ENCODE measurements around the gene COQ4. TPM values are rescaled to one million over a fixed set of nuclear protein-coding genes. Genes with fewer than 3 reads are reported as not detected.
A peak's percentile ranks its signal among the peaks of the same experiment; 100 is the strongest.

Gene COQ4
- total RNA-seq, 2 experiments from 2014 or later = 41.4 to 45.6 TPM

DNA sequence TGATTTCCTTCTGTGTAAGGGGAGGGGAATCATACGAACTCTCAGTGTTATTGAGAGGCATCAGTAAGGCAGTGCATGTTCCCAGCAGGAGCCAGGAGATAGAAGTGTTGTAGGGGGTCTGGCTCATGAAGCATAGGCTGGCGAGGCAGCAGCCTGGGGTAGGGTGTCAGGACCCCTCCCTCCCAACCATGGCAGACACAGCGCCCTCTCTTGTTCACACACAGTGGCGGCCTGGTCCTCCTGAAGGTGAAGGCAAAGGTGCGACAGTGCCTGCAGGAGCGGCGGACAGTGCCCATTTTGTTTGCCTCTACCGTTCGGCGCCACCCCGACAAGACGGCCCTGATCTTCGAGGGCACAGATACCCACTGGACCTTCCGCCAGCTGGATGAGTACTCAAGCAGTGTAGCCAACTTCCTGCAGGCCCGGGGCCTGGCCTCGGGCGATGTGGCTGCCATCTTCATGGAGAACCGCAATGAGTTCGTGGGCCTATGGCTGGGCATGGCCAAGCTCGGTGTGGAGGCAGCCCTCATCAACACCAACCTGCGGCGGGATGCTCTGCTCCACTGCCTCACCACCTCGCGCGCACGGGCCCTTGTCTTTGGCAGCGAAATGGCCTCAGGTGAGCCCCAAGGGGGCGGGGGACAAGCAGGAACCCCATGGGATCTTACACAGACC lies 22.4 kb downstream of the COQ4 start:
- no peak overlapping the region for H3K4me3 Mint-ChIP-seq
- H3K27ac Mint-ChIP-seq = no peak overlapping the region
- H3K9me3 Mint-ChIP-seq = no peaks in the 10 kb centered on the region
- H3K36me3 Mint-ChIP-seq = peaks cover 6% of the 10 kb centered on the region
- no peaks in the 10 kb centered on the region for H3K27me3 Mint-ChIP-seq
- peaks cover 6% of the 10 kb centered on the region for H3K4me1 Mint-ChIP-seq
- no peak for DNase-seq

DNA sequence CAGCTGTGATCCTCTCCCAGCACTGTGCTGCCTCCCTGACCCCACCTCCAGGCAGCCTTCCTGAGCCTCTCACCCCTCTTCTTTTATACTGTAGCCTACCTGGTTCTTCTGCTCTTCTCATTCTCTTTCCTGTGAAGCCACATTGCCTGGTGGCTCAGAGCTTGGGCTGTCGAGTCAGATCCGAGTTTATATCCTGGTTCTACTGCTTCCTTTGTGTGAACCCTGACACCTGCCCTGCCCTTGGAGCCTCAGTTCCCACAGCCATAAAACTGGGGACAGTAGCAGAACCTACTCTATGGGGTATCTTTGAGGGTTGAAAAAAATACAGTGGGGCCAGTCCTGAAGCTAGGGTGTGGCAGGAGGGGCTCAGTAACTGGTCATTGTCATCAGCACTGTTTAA lies 26.5 kb downstream of the COQ4 start:
- H3K4me1 Mint-ChIP-seq = no peaks in the 10 kb centered on the region
- H3K36me3 Mint-ChIP-seq = peaks cover 3% of the 10 kb centered on the region
- H3K4me3 Mint-ChIP-seq = no peak overlapping the region
- H3K27me3 Mint-ChIP-seq = no peaks in the 10 kb centered on the region
- no peak overlapping the region for H3K27ac Mint-ChIP-seq
- H3K9me3 Mint-ChIP-seq = no peaks in the 10 kb centered on the region
- no peak for DNase-seq

- DNase-seq = no peak
- Mint-ChIP-seq H3K4me1 (no peaks in the 10 kb centered on the region), H3K4me3 (no peak overlapping the region), H3K9me3 (no peaks in the 10 kb centered on the region), H3K27ac (no peak overlapping the region), H3K36me3 (peaks cover 3% of the 10 kb centered on the region), H3K27me3 (no peaks in the 10 kb centered on the region)
Measured at GRCh38 chr9:128349772-128350171, 27.1 kb downstream of the COQ4 start.

- DNase-seq = no peak
- H3K4me1 Mint-ChIP-seq = no peaks in the 10 kb centered on the region
- H3K27ac Mint-ChIP-seq = no peak overlapping the region
Measured at GRCh38 chr9:128355451-128355850, 32.8 kb downstream of the COQ4 start.

GRCh38 chr9:128358090-128358489 lies 35.5 kb downstream of the COQ4 start:
- H3K9me3 Mint-ChIP-seq = no peaks in the 10 kb centered on the region
- no peak for DNase-seq
- H3K27me3 Mint-ChIP-seq = no peaks in the 10 kb centered on the region
- no peak overlapping the region for H3K27ac Mint-ChIP-seq
- H3K4me3 Mint-ChIP-seq = no peak overlapping the region
- H3K36me3 Mint-ChIP-seq = peaks cover 9% of the 10 kb centered on the region
- peaks cover 16% of the 10 kb centered on the region for H3K4me1 Mint-ChIP-seq

More at GRCh38 chr9:128355451-128355850, 32.8 kb downstream of the COQ4 start:
- Mint-ChIP-seq H3K9me3 (no peaks in the 10 kb centered on the region), H3K27me3 (no peaks in the 10 kb centered on the region), H3K36me3 (peaks cover 11% of the 10 kb centered on the region), H3K4me3 (no peak overlapping the region)

DNA sequence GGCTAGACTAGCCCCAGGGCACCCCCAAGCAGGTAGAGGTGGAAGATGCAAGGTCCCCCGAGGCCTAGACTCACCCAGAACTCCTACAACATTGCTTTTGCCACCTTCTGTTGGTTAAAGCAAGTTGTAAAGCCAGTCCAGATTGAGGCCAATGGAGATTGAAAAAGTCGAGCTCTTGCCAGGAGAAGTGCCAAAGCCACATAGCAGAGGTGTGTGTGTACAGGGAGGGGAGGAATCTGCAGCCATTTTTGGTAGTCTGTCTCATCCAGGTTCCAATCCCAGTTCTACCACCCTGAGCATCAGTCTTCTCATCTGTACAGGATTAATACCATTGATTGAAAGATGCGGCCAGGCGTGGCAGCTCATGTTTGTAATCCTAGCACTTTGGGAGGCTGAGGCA lies 36.2 kb downstream of the COQ4 start:
- Mint-ChIP-seq H3K36me3 (peaks cover 9% of the 10 kb centered on the region), H3K9me3 (no peaks in the 10 kb centered on the region), H3K27ac (no peak overlapping the region), H3K4me1 (peaks cover 16% of the 10 kb centered on the region), H3K27me3 (no peaks in the 10 kb centered on the region), H3K4me3 (no peak overlapping the region)
- DNase-seq = no peak

- Mint-ChIP-seq H3K27me3 (no peaks in the 10 kb centered on the region), H3K27ac (no peak overlapping the region), H3K9me3 (no peaks in the 10 kb centered on the region), H3K36me3 (peaks cover 8% of the 10 kb centered on the region), H3K4me3 (no peak overlapping the region), H3K4me1 (peaks cover 23% of the 10 kb centered on the region)
- no peak for DNase-seq
Measured at GRCh38 chr9:128360826-128361225, 38.2 kb downstream of the COQ4 start.

DNA sequence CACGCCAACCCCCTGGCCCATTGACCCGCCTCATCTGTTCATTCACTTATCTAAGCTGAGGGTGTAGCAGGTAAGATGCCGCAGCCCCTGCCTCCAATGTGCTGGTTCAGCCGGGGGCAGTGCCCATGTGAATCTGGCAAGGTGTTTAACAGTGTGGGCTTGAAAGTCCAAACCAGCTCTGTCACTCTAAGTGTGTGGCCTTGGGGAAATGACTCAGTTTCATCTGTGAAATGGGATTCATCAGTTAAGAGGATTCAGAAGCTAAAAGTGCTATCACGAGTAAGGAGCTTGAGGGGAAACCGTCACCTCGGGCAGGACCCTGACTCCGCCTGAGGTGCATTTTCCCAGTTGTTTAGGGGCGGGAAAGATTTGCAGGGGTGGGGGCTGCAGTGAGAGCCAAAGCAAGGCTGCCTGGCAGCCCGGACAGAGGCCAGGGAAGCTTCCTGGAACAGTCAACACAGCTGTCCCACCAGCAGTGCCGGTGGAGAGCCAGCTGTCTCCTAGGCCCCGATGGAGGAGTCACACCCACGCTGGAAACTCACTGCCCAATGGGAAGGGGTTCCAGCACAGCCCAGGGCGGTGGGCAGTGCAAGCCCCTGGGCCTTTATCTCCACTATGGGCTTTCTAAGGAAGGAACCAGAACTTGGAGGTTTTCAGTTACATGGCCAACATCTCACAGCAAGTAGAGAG lies 38.8 kb downstream of the COQ4 start:
- no peaks in the 10 kb centered on the region for H3K27me3 Mint-ChIP-seq
- no peak for DNase-seq
- no peaks in the 10 kb centered on the region for H3K9me3 Mint-ChIP-seq
- peak overlapping the region; percentile 49 for H3K27ac Mint-ChIP-seq
- H3K36me3 Mint-ChIP-seq = peaks cover 4% of the 10 kb centered on the region
- no peak overlapping the region for H3K4me3 Mint-ChIP-seq
- peaks cover 23% of the 10 kb centered on the region for H3K4me1 Mint-ChIP-seq

GRCh38 chr9:128361986-128362646 lies 39.5 kb downstream of the COQ4 start:
- Mint-ChIP-seq H3K27ac (peak overlapping the region; percentile 49), H3K4me1 (peaks cover 23% of the 10 kb centered on the region), H3K4me3 (peak overlapping the region; percentile 75), H3K9me3 (no peaks in the 10 kb centered on the region), H3K27me3 (no peaks in the 10 kb centered on the region), H3K36me3 (peaks cover 4% of the 10 kb centered on the region)
- DNase-seq = peak; percentile 69

DNA sequence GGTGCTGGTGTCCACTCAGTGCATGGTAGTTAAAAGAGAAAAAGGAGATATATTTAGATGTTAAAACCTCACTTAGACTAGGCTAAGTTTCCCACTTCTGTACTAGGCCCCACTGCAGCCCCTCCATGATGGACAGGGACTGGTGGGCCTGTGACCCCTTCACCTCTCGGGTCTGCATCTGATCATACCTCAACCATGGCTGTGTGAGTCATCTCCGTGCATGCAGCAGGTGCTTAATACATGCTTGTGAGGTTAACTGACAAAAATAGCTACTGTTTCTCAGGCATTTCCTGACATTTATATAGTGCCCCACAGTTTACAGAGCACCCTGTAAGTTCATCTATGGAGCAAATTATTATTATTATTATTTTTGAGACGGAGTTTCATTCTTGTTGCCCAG lies 40.1 kb downstream of the COQ4 start:
- DNase-seq = no peak
- Mint-ChIP-seq H3K4me1 (peaks cover 23% of the 10 kb centered on the region), H3K27me3 (no peaks in the 10 kb centered on the region), H3K36me3 (no peaks in the 10 kb centered on the region), H3K27ac (no peak overlapping the region), H3K9me3 (no peaks in the 10 kb centered on the region), H3K4me3 (no peak overlapping the region)

DNA sequence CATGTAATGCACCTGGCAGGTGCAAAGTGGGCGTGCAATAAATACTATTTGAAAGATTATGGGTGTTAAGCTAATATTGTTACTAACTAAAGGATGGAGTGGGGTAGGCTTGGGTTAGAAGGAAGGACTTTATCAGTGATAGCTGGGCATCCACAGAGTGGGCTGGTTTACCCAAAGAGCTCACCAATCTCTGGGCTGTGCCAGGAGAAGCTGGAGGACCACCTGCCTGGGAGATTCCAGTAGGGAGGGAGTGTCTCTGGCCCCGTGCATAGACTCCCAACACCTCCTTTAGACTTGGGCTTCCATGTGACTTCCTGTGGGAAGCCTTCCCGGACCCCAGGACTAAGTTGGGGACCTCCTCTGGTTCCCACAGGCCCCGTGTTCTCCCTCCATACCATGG lies 42.9 kb downstream of the COQ4 start:
- no peaks in the 10 kb centered on the region for H3K36me3 Mint-ChIP-seq
- H3K4me3 Mint-ChIP-seq = no peak overlapping the region
- no peaks in the 10 kb centered on the region for H3K9me3 Mint-ChIP-seq
- no peak overlapping the region for H3K27ac Mint-ChIP-seq
- no peak for DNase-seq
- no peaks in the 10 kb centered on the region for H3K27me3 Mint-ChIP-seq
- H3K4me1 Mint-ChIP-seq = peaks cover 28% of the 10 kb centered on the region

DNA sequence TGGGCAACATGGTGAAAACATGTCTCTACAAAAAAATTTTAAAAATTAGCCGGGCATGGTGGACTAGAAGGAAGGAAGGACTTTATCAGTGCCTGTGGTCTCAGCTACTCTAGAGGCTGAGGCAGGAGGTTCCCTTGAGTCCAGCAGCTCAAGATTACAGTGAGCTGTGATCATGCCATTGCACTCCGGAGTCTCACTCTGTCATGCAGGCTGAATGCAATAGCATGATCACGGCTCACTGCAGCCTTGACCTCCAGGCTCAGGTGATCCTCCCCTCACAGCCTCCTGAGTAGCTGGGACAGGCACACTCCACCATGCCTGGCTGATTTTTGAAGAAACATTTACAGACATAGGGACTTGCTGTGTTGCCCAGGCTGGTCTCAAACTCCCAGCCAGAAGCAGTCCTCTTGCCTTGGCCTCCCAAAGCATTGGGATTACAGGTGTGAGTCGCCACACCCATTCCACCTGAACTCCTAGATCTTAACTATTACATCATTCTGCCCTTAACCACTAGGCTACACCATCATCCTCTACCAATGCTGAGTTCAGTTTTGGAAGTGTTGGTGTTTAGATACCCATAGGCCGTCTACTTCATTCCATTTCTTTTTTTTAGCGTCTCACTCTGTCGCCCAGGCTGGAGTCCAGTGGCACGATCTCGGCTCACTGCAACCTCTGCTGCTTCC lies 46.5 kb downstream of the COQ4 start:
- DNase-seq = no peak
- Mint-ChIP-seq H3K4me3 (no peak overlapping the region), H3K27ac (no peak overlapping the region), H3K4me1 (peaks cover 28% of the 10 kb centered on the region), H3K36me3 (peaks cover 9% of the 10 kb centered on the region), H3K27me3 (no peaks in the 10 kb centered on the region), H3K9me3 (no peaks in the 10 kb centered on the region)

GRCh38 chr9:128370367-128370751 lies 47.7 kb downstream of the COQ4 start:
- Mint-ChIP-seq H3K4me1 (peaks cover 22% of the 10 kb centered on the region), H3K36me3 (peaks cover 9% of the 10 kb centered on the region), H3K27me3 (no peaks in the 10 kb centered on the region), H3K4me3 (peak overlapping the region; percentile 92), H3K9me3 (no peaks in the 10 kb centered on the region), H3K27ac (peak overlapping the region; percentile 96)
- no peak for DNase-seq

- Mint-ChIP-seq H3K27me3 (no peaks in the 10 kb centered on the region), H3K36me3 (peaks cover 9% of the 10 kb centered on the region), H3K9me3 (no peaks in the 10 kb centered on the region), H3K4me1 (peaks cover 21% of the 10 kb centered on the region), H3K4me3 (peak within 1 kb of the TSS; percentile 92), H3K27ac (peak within 1 kb of the TSS; percentile 96)
- DNase-seq = peak; percentile 98
Measured at GRCh38 chr9:128370752-128371629, 48.4 kb downstream of the COQ4 start, which contains the start of gene URM1. URM1 (plus strand) TSS chr9:128371374; CDS start chr9:128371381, 7 bp downstream.
